ENCODE measurements around the gene FNDC11.

The FNDC11 gene

DNA sequence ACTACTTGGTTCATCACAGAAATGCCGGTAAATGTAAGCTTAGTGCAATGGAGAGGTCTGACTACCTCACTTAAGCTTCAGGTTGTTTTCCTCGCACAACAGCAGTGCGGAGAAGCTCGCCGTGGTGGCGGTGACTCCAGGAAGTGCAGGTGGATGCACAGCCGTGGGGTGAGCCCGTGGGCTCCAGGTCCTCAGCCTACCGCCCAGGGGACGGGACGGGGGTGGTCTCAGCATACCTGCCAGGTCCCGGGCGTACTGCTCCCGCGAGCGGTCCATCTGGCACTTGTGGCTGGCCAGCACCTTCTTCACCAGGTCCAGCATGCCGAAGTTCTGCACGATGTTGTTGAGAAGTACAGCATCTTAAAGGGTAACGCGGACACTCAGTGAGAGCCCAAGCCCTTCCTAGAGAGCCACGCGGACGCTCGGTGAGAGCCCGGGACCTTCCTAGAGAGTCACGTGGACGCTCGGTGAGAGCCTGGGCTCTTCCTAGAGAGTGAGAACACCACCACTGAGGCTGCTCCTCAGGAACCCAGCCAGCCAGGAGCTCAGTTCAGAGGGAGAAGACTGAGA is 37.9 kb downstream of the FNDC11 start:
- DNase-seq (ENCODE audit: low spot score), result no peak
- TF ChIP-seq, protein P1, sequence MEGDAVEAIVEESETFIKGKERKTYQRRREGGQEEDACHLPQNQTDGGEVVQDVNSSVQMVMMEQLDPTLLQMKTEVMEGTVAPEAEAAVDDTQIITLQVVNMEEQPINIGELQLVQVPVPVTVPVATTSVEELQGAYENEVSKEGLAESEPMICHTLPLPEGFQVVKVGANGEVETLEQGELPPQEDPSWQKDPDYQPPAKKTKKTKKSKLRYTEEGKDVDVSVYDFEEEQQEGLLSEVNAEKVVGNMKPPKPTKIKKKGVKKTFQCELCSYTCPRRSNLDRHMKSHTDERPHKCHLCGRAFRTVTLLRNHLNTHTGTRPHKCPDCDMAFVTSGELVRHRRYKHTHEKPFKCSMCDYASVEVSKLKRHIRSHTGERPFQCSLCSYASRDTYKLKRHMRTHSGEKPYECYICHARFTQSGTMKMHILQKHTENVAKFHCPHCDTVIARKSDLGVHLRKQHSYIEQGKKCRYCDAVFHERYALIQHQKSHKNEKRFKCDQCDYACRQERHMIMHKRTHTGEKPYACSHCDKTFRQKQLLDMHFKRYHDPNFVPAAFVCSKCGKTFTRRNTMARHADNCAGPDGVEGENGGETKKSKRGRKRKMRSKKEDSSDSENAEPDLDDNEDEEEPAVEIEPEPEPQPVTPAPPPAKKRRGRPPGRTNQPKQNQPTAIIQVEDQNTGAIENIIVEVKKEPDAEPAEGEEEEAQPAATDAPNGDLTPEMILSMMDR (IDR thresholded peaks at IDR 0.05; ENCODE audit: extremely low read depth, missing control alignments), result no peak

DNA sequence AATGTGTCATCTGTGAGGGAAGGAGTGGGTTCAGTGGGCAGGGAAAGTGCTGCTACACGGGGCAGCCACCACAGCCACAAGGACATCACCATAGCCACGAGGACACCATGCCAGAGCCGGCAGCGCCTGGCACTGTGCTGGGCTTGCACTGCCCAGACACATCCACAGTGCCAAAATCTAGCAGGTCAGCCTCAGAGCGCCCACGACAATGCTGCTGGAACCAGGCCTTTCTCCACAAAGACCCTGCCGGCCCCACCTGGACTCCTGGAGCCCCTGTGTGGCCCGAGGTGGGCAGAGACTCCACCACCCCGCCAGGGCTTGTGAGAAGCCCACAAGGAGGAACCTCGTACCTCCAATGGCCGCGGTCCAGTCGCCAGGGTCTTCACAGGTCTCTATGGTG is 38.7 kb downstream of the FNDC11 start:
- DNase-seq (ENCODE audit: low spot score), result no peak
- TF ChIP-seq, protein P1 (IDR thresholded peaks at IDR 0.05; ENCODE audit: extremely low read depth, missing control alignments), result no peak

DNA sequence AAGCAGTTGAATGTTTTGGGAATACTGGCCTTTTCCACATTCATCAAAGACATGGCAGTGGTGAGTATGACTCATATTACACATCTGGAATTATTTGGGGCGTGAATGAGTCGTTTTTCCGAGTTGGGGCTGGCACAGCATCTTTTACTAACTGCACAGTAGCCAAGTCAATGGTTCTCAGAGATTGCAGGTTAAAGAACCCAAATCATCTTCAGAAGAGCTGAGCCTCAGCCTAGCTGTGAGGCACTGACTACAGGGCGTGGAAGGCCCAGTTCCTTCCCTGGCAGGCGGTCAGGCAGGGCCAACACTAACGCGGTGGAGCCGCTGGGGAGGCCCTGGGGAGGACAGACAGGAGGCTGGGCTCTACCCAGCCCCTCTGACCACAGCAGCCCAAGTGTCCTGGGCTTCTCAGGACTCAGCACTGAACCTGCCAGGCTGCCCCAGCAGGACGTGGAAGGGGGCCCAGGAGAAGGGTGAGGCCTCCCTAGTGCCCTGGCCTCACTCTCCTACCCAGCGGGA is 40.1 kb downstream of the FNDC11 start:
- DNase-seq (ENCODE audit: low spot score), result no peak
- TF ChIP-seq, protein P1 (IDR thresholded peaks at IDR 0.05; ENCODE audit: extremely low read depth, missing control alignments), result no peak

DNA sequence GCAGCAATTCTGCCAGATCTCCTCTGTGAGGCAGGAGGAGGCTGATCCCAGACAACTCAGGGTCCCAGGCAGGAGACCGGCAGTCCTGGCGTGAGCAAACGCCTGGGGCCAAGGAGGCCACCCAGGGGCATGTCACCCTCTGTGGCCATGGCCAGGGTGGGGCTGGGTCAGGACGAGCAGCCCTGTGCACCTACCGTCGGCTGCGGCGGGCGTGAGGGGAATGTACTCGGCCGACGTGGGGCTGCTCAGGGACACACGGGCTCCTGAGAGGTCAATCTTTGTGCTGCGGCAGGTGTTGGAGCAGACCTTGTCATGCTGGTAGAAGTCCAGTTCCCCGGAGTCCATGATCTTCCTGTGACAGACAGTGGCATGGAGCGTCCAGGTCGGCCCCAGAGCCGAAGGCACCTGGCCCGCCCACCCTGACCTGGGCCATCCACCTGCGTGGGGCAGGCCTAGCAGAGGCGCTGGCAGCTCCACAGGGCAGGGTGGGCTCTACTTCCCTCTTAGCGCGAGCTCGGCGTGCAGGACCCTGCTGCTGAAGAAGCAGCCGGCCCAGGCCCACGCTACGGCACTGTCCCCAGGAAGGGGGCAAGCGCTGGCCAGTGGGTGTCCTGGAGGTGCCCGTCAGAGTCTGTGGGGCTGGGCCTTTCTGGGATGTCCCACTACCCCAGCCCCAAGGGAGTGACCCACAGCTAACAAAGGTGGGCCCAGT is 41.6 kb downstream of the FNDC11 start:
- TF ChIP-seq, protein P1 (IDR thresholded peaks at IDR 0.05; ENCODE audit: extremely low read depth, missing control alignments), result no peak
- DNase-seq (ENCODE audit: low spot score), result no peak

DNA sequence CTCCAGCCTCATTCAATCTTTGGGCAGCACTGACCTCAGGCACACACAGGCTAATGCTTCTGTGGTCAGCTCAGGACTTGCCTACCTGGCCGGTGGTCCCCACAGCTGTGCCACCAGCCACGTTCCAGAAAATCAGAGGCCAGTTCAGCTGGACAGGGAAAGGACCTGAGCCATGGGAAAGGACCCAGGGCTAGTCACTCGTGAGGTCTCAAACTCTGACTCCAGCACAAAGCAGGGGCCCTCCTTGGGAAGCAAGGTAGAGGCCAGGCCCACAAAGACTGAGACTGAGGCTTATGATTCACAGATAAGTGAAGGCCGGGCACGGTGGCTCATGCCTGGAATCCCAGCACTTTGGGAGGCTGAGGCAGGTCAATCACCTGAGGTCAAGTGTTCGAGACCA is 42.5 kb downstream of the FNDC11 start:
- DNase-seq (ENCODE audit: low spot score), result no peak
- TF ChIP-seq, protein P1 (IDR thresholded peaks at IDR 0.05; ENCODE audit: extremely low read depth, missing control alignments), result no peak

DNA sequence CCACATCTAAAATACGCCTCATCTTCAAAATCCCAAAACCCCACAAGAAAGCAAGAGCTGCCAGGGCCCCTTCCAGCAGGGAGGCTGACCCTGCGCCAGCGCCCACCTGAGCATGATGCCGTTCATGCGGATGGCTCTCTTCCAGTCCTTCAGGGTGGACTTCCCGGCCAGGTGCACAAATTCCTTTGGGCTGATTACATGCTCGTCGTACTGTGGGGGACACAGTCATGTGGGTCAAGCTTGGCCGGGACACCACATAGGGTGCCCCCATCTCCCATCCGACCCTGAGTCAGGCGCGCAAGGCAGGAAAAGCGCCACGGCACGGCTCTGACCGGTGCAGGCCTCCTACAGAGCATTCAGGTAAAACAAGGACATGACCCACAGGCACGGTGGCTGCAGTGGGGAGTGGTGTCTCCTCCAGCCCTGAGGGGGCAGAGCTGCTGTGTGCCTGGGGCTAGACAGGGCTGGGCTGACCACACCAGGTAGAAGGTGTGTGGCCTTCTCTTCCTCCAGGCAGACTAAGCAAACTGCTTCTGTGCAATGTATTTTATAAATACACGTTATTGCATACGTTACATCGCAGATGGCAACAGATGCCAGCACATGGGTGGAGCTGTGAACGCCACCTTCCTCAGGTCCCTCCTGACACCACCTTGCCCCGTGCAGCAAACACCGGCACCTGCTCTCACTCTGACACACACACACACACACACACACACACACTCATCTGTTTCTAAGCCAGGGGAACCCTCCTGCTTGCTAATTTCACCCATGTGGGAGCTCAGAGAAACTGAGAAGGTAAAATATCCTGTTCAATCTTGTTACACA is 43.9 kb downstream of the FNDC11 start:
- TF ChIP-seq, protein P1 (IDR thresholded peaks at IDR 0.05; ENCODE audit: extremely low read depth, missing control alignments), result no peak
- no peak for DNase-seq (ENCODE audit: low spot score)

Data from GM20000 (cell line).